Osteoblast (primary cell): ENCODE measurements around the gene P3R3URF. TPM values are rescaled to one million over a fixed set of nuclear protein-coding genes. Genes with fewer than 3 reads are reported as not detected.

Source experiments
- DNase-seq: peaks from one replicate; pipeline ENCODE4 v3.0.0; 2011; ENCODE audit warnings: low spot score, mixed read lengths; ENCODE audit not compliant: insufficient read length; ENCODE audit errors: missing footprints
- H2AFZ ChIP-seq: 2 replicates; pipeline ENCODE4 v1.6.0; 2011; ENCODE audit warnings: mild to moderate bottlenecking, low read length
- H3K27ac ChIP-seq: 2 replicates; pipeline ENCODE4 v1.5.1; 2011; ENCODE audit warnings: mild to moderate bottlenecking, low read depth, low read length, moderate library complexity
- H3K27me3 ChIP-seq: 2 replicates; pipeline ENCODE4 v1.6.0; 2012; ENCODE audit warnings: mild to moderate bottlenecking, control low read depth, inconsistent platforms, low read length, moderate library complexity; ENCODE audit not compliant: insufficient read depth
- H3K36me3 ChIP-seq: 2 replicates; pipeline ENCODE4 v1.5.1; 2011; ENCODE audit warnings: mild to moderate bottlenecking, low read length, control low read depth, moderate library complexity; ENCODE audit not compliant: insufficient read depth
- H3K4me1 ChIP-seq: 2 replicates; pipeline ENCODE4 v1.5.1; 2011; ENCODE audit warnings: mild to moderate bottlenecking, low read length, control low read depth, moderate library complexity; ENCODE audit not compliant: insufficient read depth
- H3K4me2 ChIP-seq: 2 replicates; pipeline ENCODE4 v1.6.0; 2011; ENCODE audit warnings: mild to moderate bottlenecking, low read length; ENCODE audit not compliant: insufficient read depth
- H3K4me3 ChIP-seq: fragments of 200-600 bp; sonication (generic); 3 replicates; pipeline ENCODE4 v1.5.1; 2012; ENCODE audit warnings: mild to moderate bottlenecking, low read length, inconsistent platforms; ENCODE audit not compliant: insufficient read depth
- H3K79me2 ChIP-seq: 2 replicates; pipeline ENCODE4 v1.6.0; 2012; ENCODE audit warnings: mild to moderate bottlenecking, low read length, control low read depth, inconsistent platforms; ENCODE audit not compliant: insufficient read depth
- H3K9me3 ChIP-seq: 2 replicates; pipeline ENCODE4 v1.5.1; 2011; ENCODE audit warnings: low read depth, low read length, control low read depth
- H4K20me1 ChIP-seq: 2 replicates; pipeline ENCODE4 v1.6.0; 2012; ENCODE audit warnings: mild to moderate bottlenecking, low read length, control low read depth; ENCODE audit not compliant: insufficient read depth
- CTCF ChIP-seq: IDR thresholded peaks from 2 replicates; pipeline ENCODE4 v1.5.1; 2011; ENCODE audit warnings: mild to moderate bottlenecking, low read depth, low read length, moderate library complexity; ENCODE audit errors: extremely low read depth
- total RNA-seq: library from RNA; depleted of rRNA; stranded (reverse); fragments of >200 nt; gene quantifications from 2 replicates; pipeline ENCODE4 v1.2.3, GENCODE V29; 2012

Gene P3R3URF
- total RNA-seq, 1 donor, result not detected

- Histone ChIP-seq H3K4me1 (peaks cover 5% of the 10 kb centered on the region), H3K4me3 (no peak overlapping the region), H3K9me3 (no peaks in the 10 kb centered on the region), H3K79me2 (no peaks in the 10 kb centered on the region), H3K36me3 (peaks cover 6% of the 10 kb centered on the region), H3K4me2 (no peak overlapping the region), H2AFZ (no peak overlapping the region), H3K27me3 (no peaks in the 10 kb centered on the region), H3K27ac (no peak overlapping the region), H4K20me1 (no peaks in the 10 kb centered on the region)
- no peak for TF ChIP-seq CTCF
- DNase-seq, result no peak
Measured at GRCh38 chr1:46221749-46222148, 45.5 kb upstream of the P3R3URF start.

GRCh38 chr1:46220808-46221207, 44.5 kb upstream of the P3R3URF start:
- no peak for TF ChIP-seq CTCF
- DNase-seq, result no peak
- Histone ChIP-seq H3K79me2 (no peaks in the 10 kb centered on the region), H3K9me3 (no peaks in the 10 kb centered on the region), H3K27me3 (no peaks in the 10 kb centered on the region), H3K4me1 (peaks cover 5% of the 10 kb centered on the region), H3K27ac (no peak overlapping the region), H2AFZ (no peak overlapping the region), H4K20me1 (no peaks in the 10 kb centered on the region), H3K4me3 (no peak overlapping the region), H3K4me2 (no peak overlapping the region), H3K36me3 (peaks cover 6% of the 10 kb centered on the region)

GRCh38 chr1:46219551-46220520, 43.5 kb upstream of the P3R3URF start:
- peak; percentile 63 for DNase-seq

More at GRCh38 chr1:46219551-46220520, 43.5 kb upstream of the P3R3URF start:
- Histone ChIP-seq H3K27me3 (no peaks in the 10 kb centered on the region), H4K20me1 (no peaks in the 10 kb centered on the region), H3K4me1 (peaks cover 5% of the 10 kb centered on the region), H3K27ac (no peak overlapping the region), H3K4me3 (no peak overlapping the region), H2AFZ (no peak overlapping the region), H3K9me3 (no peaks in the 10 kb centered on the region), H3K36me3 (peaks cover 6% of the 10 kb centered on the region), H3K4me2 (no peak overlapping the region), H3K79me2 (no peaks in the 10 kb centered on the region)
- no peak for TF ChIP-seq CTCF
